Neural progenitor cell (in vitro differentiated cells): ENCODE measurements around the gene CLDND1.

Experiments
- EZH2 ChIP-seq: fragments of 200-600 bp; sonication (generic); IDR thresholded peaks from 2 replicates; pipeline ENCODE4 v1.6.1; 2017; ENCODE audit warnings: antibody characterized with exemption, mild to moderate bottlenecking, moderate library complexity
- EZH2phosphoT487 ChIP-seq: fragments of 200-600 bp; sonication (generic); IDR thresholded peaks from 2 replicates; pipeline ENCODE4 v1.6.1; 2017; ENCODE audit warnings: antibody characterized with exemption
- TF ChIP-seq, protein P1 (sequence below): fragments of 200-600 bp; sonication (generic); IDR thresholded peaks from 2 replicates; pipeline ENCODE4 v1.5.1; 2017; ENCODE audit warnings: antibody characterized with exemption, mild to moderate bottlenecking

- TF ChIP-seq EZH2 (no peak), EZH2phosphoT487 (no peak)
- TF ChIP-seq, protein P1, sequence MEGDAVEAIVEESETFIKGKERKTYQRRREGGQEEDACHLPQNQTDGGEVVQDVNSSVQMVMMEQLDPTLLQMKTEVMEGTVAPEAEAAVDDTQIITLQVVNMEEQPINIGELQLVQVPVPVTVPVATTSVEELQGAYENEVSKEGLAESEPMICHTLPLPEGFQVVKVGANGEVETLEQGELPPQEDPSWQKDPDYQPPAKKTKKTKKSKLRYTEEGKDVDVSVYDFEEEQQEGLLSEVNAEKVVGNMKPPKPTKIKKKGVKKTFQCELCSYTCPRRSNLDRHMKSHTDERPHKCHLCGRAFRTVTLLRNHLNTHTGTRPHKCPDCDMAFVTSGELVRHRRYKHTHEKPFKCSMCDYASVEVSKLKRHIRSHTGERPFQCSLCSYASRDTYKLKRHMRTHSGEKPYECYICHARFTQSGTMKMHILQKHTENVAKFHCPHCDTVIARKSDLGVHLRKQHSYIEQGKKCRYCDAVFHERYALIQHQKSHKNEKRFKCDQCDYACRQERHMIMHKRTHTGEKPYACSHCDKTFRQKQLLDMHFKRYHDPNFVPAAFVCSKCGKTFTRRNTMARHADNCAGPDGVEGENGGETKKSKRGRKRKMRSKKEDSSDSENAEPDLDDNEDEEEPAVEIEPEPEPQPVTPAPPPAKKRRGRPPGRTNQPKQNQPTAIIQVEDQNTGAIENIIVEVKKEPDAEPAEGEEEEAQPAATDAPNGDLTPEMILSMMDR, result no peak
These were observed 34.8 kb upstream of the CLDND1 start for GRCh38 chr3:98557324-98558010.
